K562 (cell line): Measurements from ENCODE around the gene LRRC14B. TPM values are rescaled to one million over a fixed set of nuclear protein-coding genes. Genes with fewer than 3 reads are reported as not detected.

Experiments used
- ATAC-seq: fragments of 200-7000 bp; cut with Tn5 transposase; 3 replicates; pipeline ENCODE4 v1.9.1; 2020; ENCODE audit warnings: moderate library complexity
- BruUV-seq: library from RNA; stranded (reverse); fragments of 400-500 nt; replicated peaks from 2 replicates; lab custom pipeline; 2021; lab: Mats Ljungman, UMichigan
- CTCF ChIA-PET: fragments of 300-600 bp; formaldehyde crosslinking; extraction: SDS; loops from one replicate; lab custom pipeline; 2021; ENCODE audit warnings: low intra/inter-chr PET ratio; lab: Yijun Ruan, JAX
- POLR2A ChIA-PET: fragments of 300-600, 350-650 bp; sonication (Branson Sonifier 250); formaldehyde crosslinking; extraction: SDS; loops from one replicate; lab custom pipeline; 2021; ENCODE audit warnings: antibody characterized with exemption, inconsistent platforms; lab: Yijun Ruan, JAX
- DNase-seq, 4 experiments: peaks; one replicate each; pipeline versions ENCODE4 v3.0.0 to v3.0.0-alpha.2; 2011 to 2018; ENCODE audit warnings: low spot score in 3 of 4, mixed read lengths in 3 of 4; ENCODE audit errors: extremely low read depth in 1 of 4
- FAIRE-seq: peaks from 2 replicates; lab custom pipeline; 2011; peaks lifted over from hg19 to GRCh38; lab: Jason Lieb, UNC
- H2AFZ ChIP-seq: 2 replicates; pipeline ENCODE4 v1.6.0; 2011; ENCODE audit warnings: low read depth, low read length, control low read depth, inconsistent platforms
- H3K27ac ChIP-seq: fragments of 200-600 bp; 3 replicates; pipeline ENCODE4 v1.8.0; 2011; ENCODE audit warnings: low read depth, mild to moderate bottlenecking, control low read depth, inconsistent platforms, low read length, moderate library complexity, mixed read lengths; ENCODE audit errors: extremely low read depth
- H3K27me3 ChIP-seq, 2 experiments: fragments of 300-600 bp in 1 of 2; 2 replicates in 1 of 2; 3 replicates in 1 of 2; pipeline versions ENCODE4 v1.6.0 to v1.8.0; 2011; ENCODE audit warnings: inconsistent platforms in 2 of 2, low read length in 2 of 2, mild to moderate bottlenecking in 1 of 2, mixed read lengths in 1 of 2, moderate library complexity in 1 of 2; ENCODE audit not compliant: control insufficient read depth in 2 of 2, insufficient read depth in 2 of 2
- H3K36me3 ChIP-seq: fragments of 300-600 bp; 3 replicates; pipeline ENCODE4 v1.8.0; 2011; ENCODE audit warnings: mild to moderate bottlenecking, low read length, inconsistent platforms; ENCODE audit not compliant: control insufficient read depth, insufficient read depth
- H3K4me1 ChIP-seq, 2 experiments: fragments of 200-600 bp in 1 of 2; replicated peaks in 1 of 2; 2 replicates in 1 of 2; 3 replicates in 1 of 2; pipeline versions ENCODE4 v1.5.1 to v1.8.0; 2011; ENCODE audit warnings: inconsistent platforms in 2 of 2, low read length in 2 of 2, mild to moderate bottlenecking in 1 of 2, mixed read lengths in 1 of 2, moderate library complexity in 1 of 2; ENCODE audit not compliant: control insufficient read depth in 2 of 2, insufficient read depth in 2 of 2
- H3K4me2 ChIP-seq: 2 replicates; pipeline ENCODE4 v1.6.1; 2011; ENCODE audit warnings: low read length, control low read depth, inconsistent platforms, mixed read lengths; ENCODE audit not compliant: insufficient read depth
- H3K4me3 ChIP-seq: fragments of 200-600 bp; sonication (generic), shearing (Covaris generic); 2 replicates; pipeline ENCODE4 v1.5.1; 2016; ENCODE audit warnings: control low read depth, inconsistent platforms
- H3K79me2 ChIP-seq: fragments of 200-600 bp; 3 replicates; pipeline ENCODE4 v1.8.0; 2011; ENCODE audit warnings: low read length, inconsistent platforms; ENCODE audit not compliant: control insufficient read depth, insufficient read depth
- H3K9ac ChIP-seq, 2 experiments: 2 replicates each; pipeline versions ENCODE4 v1.6.0 to v1.6.1; 2011; ENCODE audit warnings: low read depth in 2 of 2, low read length in 2 of 2, control low read depth in 1 of 2, inconsistent platforms in 1 of 2, mild to moderate bottlenecking in 1 of 2, mixed read lengths in 1 of 2; ENCODE audit not compliant: insufficient read depth in 1 of 2
- H3K9me1 ChIP-seq: one replicate; pipeline ENCODE4 v1.6.0; 2011; ENCODE audit warnings: inconsistent platforms, mild to moderate bottlenecking, low read length, moderate library complexity; ENCODE audit not compliant: control insufficient read depth, insufficient read depth
- H3K9me3 ChIP-seq: replicated peaks from 2 replicates; pipeline ENCODE4 v1.5.1; 2011; ENCODE audit warnings: low read depth, low read length, inconsistent platforms; ENCODE audit not compliant: control insufficient read depth, insufficient read depth
- H4K20me1 ChIP-seq: replicated peaks from 2 replicates; pipeline ENCODE4 v1.6.1; 2011; ENCODE audit warnings: low read length, inconsistent platforms, mixed read lengths; ENCODE audit not compliant: control insufficient read depth, insufficient read depth
- CEBPZ ChIP-seq: fragments of 150-350 bp; IDR thresholded peaks from 2 replicates; pipeline ENCODE4 v1.6.1; 2014; ENCODE audit warnings: low read depth, mild to moderate bottlenecking, low read length, borderline replicate concordance
- CXXC5 ChIP-seq: fragments of 250-450 bp; sonication (Bioruptor Pico); IDR thresholded peaks from 2 replicates; pipeline ENCODE4 v1.8.0; 2022; ENCODE audit warnings: inconsistent platforms, mild to moderate bottlenecking, moderate library complexity
- LARP7 ChIP-seq: fragments of 450-650 bp; IDR thresholded peaks from 2 replicates; pipeline ENCODE4 v1.6.1; 2016
- TAF7 ChIP-seq: fragments of 450-650 bp; IDR thresholded peaks from 2 replicates; pipeline ENCODE4 v1.6.1; 2016; ENCODE audit warnings: missing genetic modification characterization, missing compliant biosample characterization
- TCF7L2 ChIP-seq: fragments of 150-350 bp; IDR thresholded peaks from 2 replicates; pipeline ENCODE4 v1.6.1; 2016; ENCODE audit warnings: low read depth, mild to moderate bottlenecking, low read length, moderate library complexity
- TSC22D4 ChIP-seq: fragments of 450-650 bp; IDR thresholded peaks from 2 replicates; pipeline ENCODE4 v1.6.1; 2016; ENCODE audit warnings: missing genetic modification characterization, missing biosample characterization, control low read depth
- WGBS: fragments of 100-300 bp; shearing (Covaris generic); methylation state at CpG from one replicate; pipeline ENCODE4 v1.1.6; 2016; ENCODE audit warnings: low coverage, mixed read lengths; ENCODE audit not compliant: insufficient coverage; ENCODE audit errors: missing lambda C conversion rate; 5-methylcytosine and 5-hydroxymethylcytosine counted together
- in situ Hi-C: fragments of 300-500 bp; cut with MboI; formaldehyde crosslinking; loops from 4 replicates; pipeline ENCODE4 v1.15.0; 2018; ENCODE audit warnings: inconsistent platforms, mixed read lengths
- intact Hi-C: fragments of 100-400 bp; cut with micrococcal nuclease; formaldehyde crosslinking; loops from 2 replicates; pipeline ENCODE4 v1.14.2; 2022
- polyA plus RNA-seq, 8 experiments: library from polyadenylated mRNA; depleted of rRNA in 4 of 8; stranded (reverse) in 5 of 8; unstranded in 3 of 8; fragments of >200 nt; fragmentation: Nextera tagmentation in 2 of 8; fragmentation: Illumina TruSeq in 1 of 8; extraction: Ambion mirVana in 2 of 8; extraction: Trizol in 1 of 8; gene quantifications; 2 replicates each; pipeline versions ENCODE4 v1.2.1 to v1.2.3, GENCODE V29; 2011 to 2014; ENCODE audit warnings: inconsistent platforms in 1 of 8, missing spikeins in 1 of 8
- total RNA-seq, 7 experiments: library from RNA; depleted of rRNA in 6 of 7; stranded (reverse); fragments of >200 nt in 6 of 7; fragmentation: Illumina TruSeq in 2 of 7; extraction: Trizol in 2 of 7; gene quantifications; 2 replicates each; pipeline versions ENCODE4 v1.2.1 to v1.2.3, GENCODE V29; 2011 to 2021; ENCODE audit warnings: low replicate concordance in 1 of 7

Gene LRRC14B
- total and polyA plus RNA-seq, 9 of the 15 experiments (the other 6 are each of a cell fraction or from before 2014, with no cell fraction given) = not detected

GRCh38 chr5:142246-142810, 49.0 kb upstream of the LRRC14B start:
- Histone ChIP-seq H3K4me1 (peaks cover 0 to 13% of the 10 kb centered on the region in 2 experiments; a peak in 1 of 5 replicates), H3K27me3 (peaks cover 20 to 54% of the 10 kb centered on the region in 2 experiments; a peak in 4 of 5 replicates), H3K79me2 (no peaks in the 10 kb centered on the region), H4K20me1 (no peaks in the 10 kb centered on the region), H3K36me3 (no peaks in the 10 kb centered on the region), H2AFZ (no peak overlapping the region), H3K9me3 (peaks cover 3% of the 10 kb centered on the region), H3K9me1 (no peaks in the 10 kb centered on the region), H3K4me2 (no peak overlapping the region), H3K4me3 (no peak overlapping the region), H3K27ac (no peak overlapping the region), H3K9ac (no peak overlapping the region)
- POLR2A ChIA-PET = no interaction called here
- 18% methylated on average over 18 of the region's 18 CpGs for WGBS
- ATAC-seq (no peak), FAIRE-seq (no peak), DNase-seq (no peak)
- BruUV-seq = no TSS peak
- CTCF ChIA-PET = no interaction called here
- TF ChIP-seq TAF7 (tag) (no peak), LARP7 (0 out of 2 replicates have a peak, but pooled peaks have one; percentile 30), TSC22D4 (tag) (peak; percentile 9; the same call in 1 of the 2 replicates)
- in situ Hi-C loops (no loop called here), intact Hi-C loops (no loop called here)

GRCh38 chr5:143041-143440, 48.3 kb upstream of the LRRC14B start:
- peaks cover 5% of the 10 kb centered on the region for H3K9me3 ChIP-seq
- peaks cover 0 to 13% of the 10 kb centered on the region in 2 experiments; a peak in 1 of 5 replicates for H3K4me1 ChIP-seq
- no peak overlapping the region for H2AFZ ChIP-seq
- POLR2A ChIA-PET = interaction anchor here (1.2 kb wide), 1 partner anchor 37 kb away, joined by 3 read pairs; no protein-coding TSS in a partner anchor
- DNase-seq (no peak), ATAC-seq (no peak), FAIRE-seq (no peak)
- in situ Hi-C loops = no loop called here
- H3K9me1 ChIP-seq = no peaks in the 10 kb centered on the region
- no peak for TF ChIP-seq CXXC5 (CRISPR knock-in tag)
- no peak for TF ChIP-seq TCF7L2
- no peak for TF ChIP-seq CEBPZ
- H3K79me2 ChIP-seq = no peaks in the 10 kb centered on the region
- peaks cover 20 to 48% of the 10 kb centered on the region in 2 experiments; a peak in 4 of 5 replicates for H3K27me3 ChIP-seq
- 1% methylated on average over 17 of the region's 17 CpGs for WGBS
- no peak overlapping the region for H3K27ac ChIP-seq
- no peak overlapping the region for H3K4me3 ChIP-seq
- H3K9ac ChIP-seq = no peak overlapping the region; a peak in 1 of 4 replicates
- BruUV-seq = no TSS peak
- CTCF ChIA-PET = no interaction called here
- H3K36me3 ChIP-seq = no peaks in the 10 kb centered on the region
- intact Hi-C loops = no loop called here
- H3K4me2 ChIP-seq = no peak overlapping the region
- H4K20me1 ChIP-seq = no peaks in the 10 kb centered on the region
